Esophagus muscularis mucosa (tissue), 4 donors: ENCODE measurements around the gene CYB5A. TPM values are rescaled to one million over a fixed set of nuclear protein-coding genes. Genes with fewer than 3 reads are reported as not detected.

Experiments used
- DNase-seq: peaks from one replicate; pipeline ENCODE4 v3.0.0-alpha.2; 2017; ENCODE audit errors: extremely low spot score
- H3K27ac ChIP-seq, 4 donors: fragments of 200-600 bp; sonication (generic); replicated peaks in 1 of 4; 1 replicate in 3 of 4; 2 replicates in 1 of 4; pipeline ENCODE4 v1.5.1; 2016 to 2019; ENCODE audit warnings: mild to moderate bottlenecking in 1 of 4
- H3K27me3 ChIP-seq, 4 donors: fragments of 200-600 bp; sonication (generic); one replicate each; pipeline versions ENCODE4 v1.5.1 to v1.6.0; 2016 to 2019
- H3K36me3 ChIP-seq, 4 donors: fragments of 200-600 bp; sonication (generic); one replicate each; pipeline ENCODE4 v1.5.1; 2016 to 2019
- H3K4me1 ChIP-seq, 4 donors: fragments of 200-600 bp; sonication (generic); one replicate each; pipeline ENCODE4 v1.5.1; 2016 to 2019
- H3K4me3 ChIP-seq, 4 donors: fragments of 200-600 bp; sonication (generic); 1 replicate in 2 of 4; 2 replicates in 2 of 4; pipeline ENCODE4 v1.5.1; 2016 to 2019; ENCODE audit warnings: mild to moderate bottlenecking in 4 of 4, moderate library complexity in 1 of 4
- H3K9me3 ChIP-seq, 4 donors: fragments of 200-600 bp; sonication (generic); 1 replicate in 3 of 4; 2 replicates in 1 of 4; pipeline ENCODE4 v1.5.1; 2016 to 2019
- CTCF ChIP-seq, 3 experiments: fragments of 200-600 bp in 2 of 3; fragments of 450-650 bp in 1 of 3; sonication (generic) in 2 of 3; IDR thresholded peaks; one replicate each; pipeline ENCODE4 v1.5.1; 2017 to 2019; ENCODE audit warnings: antibody characterized with exemption in 3 of 3, mild to moderate bottlenecking in 2 of 3, moderate library complexity in 1 of 3
- EP300 ChIP-seq: sonication (generic); formaldehyde crosslinking; IDR thresholded peaks from one replicate; pipeline ENCODE4 v1.6.1; 2017; ENCODE audit warnings: antibody characterized with exemption
- POLR2A ChIP-seq: fragments of 450-650 bp; IDR thresholded peaks from one replicate; pipeline ENCODE4 v1.6.1; 2017; ENCODE audit warnings: antibody characterized with exemption, moderate library complexity, mild to moderate bottlenecking, low read depth
- POLR2AphosphoS5 ChIP-seq, 2 donors: sonication (generic); formaldehyde crosslinking; IDR thresholded peaks; one replicate each; pipeline ENCODE4 v1.6.1; 2017; ENCODE audit warnings: antibody characterized with exemption in 2 of 2
- WGBS: methylation state at CpG from one replicate; pipeline ENCODE4 v1.1.5; 2018; 5-methylcytosine and 5-hydroxymethylcytosine counted together
- intact Hi-C: fragments of 100-400 bp; cut with DNase I; formaldehyde crosslinking; loops from one replicate; pipeline ENCODE4 v1.15.1; 2023
- total RNA-seq, 4 donors: library from RNA; depleted of rRNA; stranded (reverse); fragments of >200 nt; gene quantifications; one replicate each; pipeline versions ENCODE4 v1.1.0 to v1.2.1, GENCODE V29; 2016

Gene CYB5A
- total RNA-seq, 4 donors from 2014 or later, result 77.7 to 99.4 (median 81.5) TPM

- H3K27me3 ChIP-seq, result no peaks in the 10 kb centered on the region
- WGBS, result 83% methylated on average over 2 of the region's 2 CpGs
- DNase-seq, result no peak
- H3K27ac ChIP-seq, result no peak overlapping the region
- intact Hi-C loops, result no loop called here
- TF ChIP-seq CTCF (IDR thresholded peaks at IDR 0.05) (no peak), EP300 (no peak), POLR2AphosphoS5 (IDR thresholded peaks at IDR 0.05) (no peak), POLR2A (no peak)
- H3K9me3 ChIP-seq, result no peaks in the 10 kb centered on the region
- no peak overlapping the region for H3K4me3 ChIP-seq
- no peaks in the 10 kb centered on the region for H3K36me3 ChIP-seq
- no peaks in the 10 kb centered on the region for H3K4me1 ChIP-seq
Observed at GRCh38 chr18:74326231-74326630, 34.5 kb upstream of the CYB5A start.

- no peaks in the 10 kb centered on the region for H3K9me3 ChIP-seq
- TF ChIP-seq CTCF (IDR thresholded peaks at IDR 0.05) (no peak), POLR2A (no peak), EP300 (no peak), POLR2AphosphoS5 (IDR thresholded peaks at IDR 0.05) (peak in 1 of 2 donors; percentile 37)
- H3K4me3 ChIP-seq, result no peak overlapping the region
- H3K36me3 ChIP-seq, result no peaks in the 10 kb centered on the region
- no peak overlapping the region for H3K27ac ChIP-seq
- no peaks in the 10 kb centered on the region for H3K27me3 ChIP-seq
- peaks cover 3 to 24% (median 16%) of the 10 kb centered on the region in 4 donors for H3K4me1 ChIP-seq
- WGBS, result 72% methylated on average over 24 of the region's 29 CpGs
- intact Hi-C loops, result no loop called here
- no peak for DNase-seq
Observed at GRCh38 chr18:74316257-74317170, 24.8 kb upstream of the CYB5A start.

- no peak for DNase-seq
- TF ChIP-seq POLR2AphosphoS5 (IDR thresholded peaks at IDR 0.05) (no peak), CTCF (IDR thresholded peaks at IDR 0.05) (no peak), EP300 (no peak), POLR2A (no peak)
- no peak within 1 kb of the TSS for H3K4me3 ChIP-seq
- H3K27me3 ChIP-seq, result no peaks in the 10 kb centered on the region
- H3K27ac ChIP-seq, result no peak within 1 kb of the TSS
- 97% methylated on average over 51 of the region's 51 CpGs for WGBS
- H3K4me1 ChIP-seq, result peaks cover 10 to 24% (median 16%) of the 10 kb centered on the region in 4 donors
- no peaks in the 10 kb centered on the region for H3K9me3 ChIP-seq
- intact Hi-C loops, result no loop called here
- no peaks in the 10 kb centered on the region for H3K36me3 ChIP-seq
Observed at GRCh38 chr18:74315464-74316256, 23.9 kb upstream of the CYB5A start, which contains the start of gene C18orf63. Gene C18orf63 (plus strand): TSS chr18:74315839. CDS start chr18:74317866, 2,027 bp downstream.

GRCh38 chr18:74314759-74315463, 23.1 kb upstream of the CYB5A start:
- Histone ChIP-seq H3K4me3 (no peak overlapping the region), H3K4me1 (peaks cover 10 to 24% (median 16%) of the 10 kb centered on the region in 4 donors), H3K27me3 (no peaks in the 10 kb centered on the region), H3K9me3 (no peaks in the 10 kb centered on the region), H3K36me3 (no peaks in the 10 kb centered on the region), H3K27ac (no peak overlapping the region)
- TF ChIP-seq EP300 (no peak), CTCF (IDR thresholded peaks at IDR 0.05) (no peak), POLR2A (no peak), POLR2AphosphoS5 (IDR thresholded peaks at IDR 0.05) (no peak)
- intact Hi-C loops, result no loop called here
- WGBS, result 84% methylated on average over 22 of the region's 22 CpGs
- no peak for DNase-seq
